ENCODE data around the gene STAB2. TPM values are rescaled to one million over a fixed set of nuclear protein-coding genes. Genes with fewer than 3 reads are reported as not detected.

STAB2 gene
- total RNA-seq, 2 experiments from 2014 or later = not detected

DNA sequence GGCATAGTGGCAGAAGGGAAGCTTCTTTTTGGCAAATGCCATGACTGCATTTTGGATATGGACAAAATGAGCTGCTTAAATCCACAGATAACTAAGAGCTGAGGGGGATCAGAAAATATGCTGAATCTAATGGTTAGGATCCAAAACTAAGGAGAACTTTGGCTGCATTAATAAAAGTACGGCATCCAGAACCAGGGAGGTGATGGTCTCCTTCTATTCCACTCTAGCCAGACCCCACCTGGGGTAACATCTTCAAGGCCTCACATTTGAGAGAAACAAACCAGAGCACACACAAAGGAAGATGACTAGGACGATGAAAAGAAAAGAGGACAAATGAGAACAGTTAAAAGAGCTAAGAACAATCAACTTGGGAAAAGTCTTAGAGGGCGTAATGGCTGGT lies 226.4 kb downstream of the STAB2 start:
- no peaks in the 10 kb centered on the region for H3K79me2 ChIP-seq (ENCODE audit: insufficient read depth, low read depth, low read length)
- no peaks in the 10 kb centered on the region for H3K9me3 ChIP-seq (ENCODE audit: low read length)
- H3K27ac ChIP-seq (ENCODE audit: low read depth, low read length, poor library complexity, severe bottlenecking) = no peak overlapping the region
- no peaks in the 10 kb centered on the region for H4K20me1 ChIP-seq (ENCODE audit: insufficient read depth, low read length)
- intact Hi-C loops (cut with micrococcal nuclease; ENCODE audit: unreplicated experiment) = no loop called here
- no peak overlapping the region for H3K4me2 ChIP-seq (ENCODE audit: low read length)
- H2AFZ ChIP-seq (ENCODE audit: low read length) = no peak overlapping the region
- H3K4me1 ChIP-seq (ENCODE audit: insufficient read depth, low read length, poor library complexity, severe bottlenecking) = no peaks in the 10 kb centered on the region
- ChIA-PET CTCF (ENCODE audit: unreplicated experiment) (no interaction called here), POLR2A (interaction anchor here (0.5 to 0.9 kb wide), 3 partner anchors 8 to 1983 kb away, joined by 3 to 4 read pairs (median 4); no protein-coding TSS in a partner anchor)
- DNase-seq (ENCODE audit: low spot score) = no peak
- TF ChIP-seq EZH2phosphoT487 (IDR thresholded peaks at IDR 0.05; ENCODE audit: borderline replicate concordance, low read depth, low read length) = no peak
- TF ChIP-seq, protein P1, sequence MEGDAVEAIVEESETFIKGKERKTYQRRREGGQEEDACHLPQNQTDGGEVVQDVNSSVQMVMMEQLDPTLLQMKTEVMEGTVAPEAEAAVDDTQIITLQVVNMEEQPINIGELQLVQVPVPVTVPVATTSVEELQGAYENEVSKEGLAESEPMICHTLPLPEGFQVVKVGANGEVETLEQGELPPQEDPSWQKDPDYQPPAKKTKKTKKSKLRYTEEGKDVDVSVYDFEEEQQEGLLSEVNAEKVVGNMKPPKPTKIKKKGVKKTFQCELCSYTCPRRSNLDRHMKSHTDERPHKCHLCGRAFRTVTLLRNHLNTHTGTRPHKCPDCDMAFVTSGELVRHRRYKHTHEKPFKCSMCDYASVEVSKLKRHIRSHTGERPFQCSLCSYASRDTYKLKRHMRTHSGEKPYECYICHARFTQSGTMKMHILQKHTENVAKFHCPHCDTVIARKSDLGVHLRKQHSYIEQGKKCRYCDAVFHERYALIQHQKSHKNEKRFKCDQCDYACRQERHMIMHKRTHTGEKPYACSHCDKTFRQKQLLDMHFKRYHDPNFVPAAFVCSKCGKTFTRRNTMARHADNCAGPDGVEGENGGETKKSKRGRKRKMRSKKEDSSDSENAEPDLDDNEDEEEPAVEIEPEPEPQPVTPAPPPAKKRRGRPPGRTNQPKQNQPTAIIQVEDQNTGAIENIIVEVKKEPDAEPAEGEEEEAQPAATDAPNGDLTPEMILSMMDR (conservative IDR thresholded peaks at IDR 0.05; ENCODE audit: low read length) = no peak
- no peaks in the 10 kb centered on the region for H3K36me3 ChIP-seq (ENCODE audit: insufficient read depth, low read length)
- BruUV-seq (replicated peaks) = no TSS peak
- no peaks in the 10 kb centered on the region for H3K9me2 ChIP-seq (ENCODE audit: insufficient read depth, low read length)
- H3K4me3 ChIP-seq (ENCODE audit: low read depth, low read length, poor library complexity, severe bottlenecking) = no peak overlapping the region

DNA sequence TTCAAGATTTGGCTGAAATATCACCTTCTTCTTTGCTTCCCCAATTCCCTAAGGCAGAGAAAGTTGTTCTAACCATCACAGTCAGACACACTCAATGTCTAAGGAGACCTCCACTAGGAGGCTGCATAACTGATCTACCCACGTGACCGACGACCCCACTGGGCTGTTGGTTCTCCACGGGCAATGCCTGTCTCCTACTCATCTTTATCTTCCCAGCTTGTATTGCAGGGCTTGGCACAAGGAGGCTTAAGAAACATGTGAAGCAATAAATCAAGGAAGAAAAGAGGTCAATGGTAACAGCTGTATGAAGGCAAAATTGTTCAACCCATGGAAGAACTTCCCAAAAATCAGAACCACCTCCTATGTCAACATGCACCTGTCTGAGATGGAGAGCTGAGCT lies 226.9 kb downstream of the STAB2 start:
- no TSS peak for BruUV-seq (replicated peaks)

DNA sequence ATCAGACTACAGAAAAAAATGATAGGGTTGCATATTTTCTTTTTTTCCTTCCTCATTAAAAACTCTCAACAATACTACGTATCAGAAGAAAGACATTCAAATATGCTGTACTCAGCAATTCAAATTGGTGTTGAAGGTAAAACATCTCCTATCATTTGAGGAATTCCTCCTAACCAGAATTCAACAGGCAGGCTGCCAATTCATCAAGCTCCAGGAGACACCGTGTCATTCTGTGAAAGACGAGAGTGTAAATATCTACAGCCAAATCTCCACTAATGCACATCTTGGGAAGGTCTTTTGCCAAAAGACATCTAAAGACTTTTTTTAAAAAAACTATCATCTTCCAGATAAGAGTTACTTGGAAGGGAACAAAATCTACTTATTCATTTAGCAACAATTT lies 227.4 kb downstream of the STAB2 start:
- H3K36me3 ChIP-seq (ENCODE audit: insufficient read depth, low read length) = no peaks in the 10 kb centered on the region
- no peak overlapping the region for H3K27ac ChIP-seq (ENCODE audit: low read depth, low read length, poor library complexity, severe bottlenecking)
- H3K4me2 ChIP-seq (ENCODE audit: low read length) = no peak overlapping the region
- CTCF ChIA-PET (ENCODE audit: unreplicated experiment) = no interaction called here
- no peaks in the 10 kb centered on the region for H3K9me3 ChIP-seq (ENCODE audit: low read length)
- TF ChIP-seq EZH2phosphoT487 (IDR thresholded peaks at IDR 0.05; ENCODE audit: borderline replicate concordance, low read depth, low read length) = no peak
- TF ChIP-seq, protein P1 (conservative IDR thresholded peaks at IDR 0.05; ENCODE audit: low read length) = no peak
- POLR2A ChIA-PET = no interaction called here
- DNase-seq (ENCODE audit: low spot score) = no peak
- no peaks in the 10 kb centered on the region for H4K20me1 ChIP-seq (ENCODE audit: insufficient read depth, low read length)
- no TSS peak for BruUV-seq (replicated peaks)
- no peaks in the 10 kb centered on the region for H3K79me2 ChIP-seq (ENCODE audit: insufficient read depth, low read depth, low read length)
- H2AFZ ChIP-seq (ENCODE audit: low read length) = no peak overlapping the region
- H3K4me3 ChIP-seq (ENCODE audit: low read depth, low read length, poor library complexity, severe bottlenecking) = no peak overlapping the region
- intact Hi-C loops (cut with micrococcal nuclease; ENCODE audit: unreplicated experiment) = no loop called here
- H3K4me1 ChIP-seq (ENCODE audit: insufficient read depth, low read length, poor library complexity, severe bottlenecking) = no peaks in the 10 kb centered on the region
- no peaks in the 10 kb centered on the region for H3K9me2 ChIP-seq (ENCODE audit: insufficient read depth, low read length)

More for the DNA sequence above, 226.9 kb downstream of the STAB2 start:
- POLR2A ChIA-PET = interaction anchor here (0.6 kb wide), 1 partner anchor 23 kb away, joined by 4 read pairs; no protein-coding TSS in a partner anchor
- Histone ChIP-seq H3K4me1 (ENCODE audit: insufficient read depth, low read length, poor library complexity, severe bottlenecking) (no peaks in the 10 kb centered on the region), H3K9me3 (ENCODE audit: low read length) (no peaks in the 10 kb centered on the region), H3K4me3 (ENCODE audit: low read depth, low read length, poor library complexity, severe bottlenecking) (no peak overlapping the region), H2AFZ (ENCODE audit: low read length) (no peak overlapping the region), H3K79me2 (ENCODE audit: insufficient read depth, low read depth, low read length) (no peaks in the 10 kb centered on the region), H3K36me3 (ENCODE audit: insufficient read depth, low read length) (no peaks in the 10 kb centered on the region), H3K4me2 (ENCODE audit: low read length) (no peak overlapping the region), H3K9me2 (ENCODE audit: insufficient read depth, low read length) (no peaks in the 10 kb centered on the region), H3K27ac (ENCODE audit: low read depth, low read length, poor library complexity, severe bottlenecking) (no peak overlapping the region), H4K20me1 (ENCODE audit: insufficient read depth, low read length) (no peaks in the 10 kb centered on the region)
- TF ChIP-seq, protein P1 (conservative IDR thresholded peaks at IDR 0.05; ENCODE audit: low read length) = no peak
- TF ChIP-seq EZH2phosphoT487 (IDR thresholded peaks at IDR 0.05; ENCODE audit: borderline replicate concordance, low read depth, low read length) = no peak
- CTCF ChIA-PET (ENCODE audit: unreplicated experiment) = no interaction called here
- DNase-seq (ENCODE audit: low spot score) = no peak
- intact Hi-C loops (cut with micrococcal nuclease; ENCODE audit: unreplicated experiment) = no loop called here

Small RNA genes within 50 kb of the gene (small RNA-seq; reads per million reads assigned to genes)
- gene RF00096 = 0.42 reads per million

Other genes with a start within 250 kb of the STAB2 start
- gene C12orf42, start 91.3 kb upstream of the STAB2 start, total RNA-seq (2014; rRNA removed; shearing (Covaris generic)) = 0.72 and 1.2 TPM in 2 replicates
- gene C12orf42, start 91.3 kb upstream of the STAB2 start, total RNA-seq (2022) = 0.70 TPM in 1 of 2 replicates, not detected in the other